Measurements from ENCODE around the gene TRAPPC8.

- TF ChIP-seq HSF1 (IDR thresholded peaks at IDR 0.05; ENCODE audit: low read depth, low read length) (no peak), E2F4 (IDR thresholded peaks at IDR 0.05; ENCODE audit: low read depth, low read length) (no peak), POLR2A (IDR thresholded peaks at IDR 0.05; ENCODE audit: low read depth, low read length) (no peak), TCF12 (IDR thresholded peaks at IDR 0.05; ENCODE audit: low read depth, low read length) (no peak), ATF2 (IDR thresholded peaks at IDR 0.05; ENCODE audit: low read length) (no peak), ZBTB33 (IDR thresholded peaks at IDR 0.05) (no peak), CTCF (IDR thresholded peaks at IDR 0.05 in 2 of 3, conservative IDR thresholded peaks at IDR 0.05 in 1 of 3; ENCODE audit: control insufficient read depth in 2 of 3, extremely low read depth in 1 of 3, insufficient read depth in 1 of 3, low read depth in 3 of 3, low read length in 3 of 3) (no peak)
Measured at GRCh38 chr18:31891566-31891965, 51.4 kb downstream of the TRAPPC8 start.
